Retinal pigment epithelial cell (primary cell): ENCODE results near the gene CFAP157.
"Not testable (repeated sequence)": the region's sequence is repeated elsewhere in the genome, so short reads cannot be mapped to it uniquely, and the experiment has no call there.

Experiments
- DNase-seq: peaks from one replicate; pipeline ENCODE4 v3.0.0-alpha.2; 2010; ENCODE audit warnings: low read depth
- H3K4me3 ChIP-seq: 2 replicates; pipeline ENCODE4 v1.5.1; 2011; ENCODE audit warnings: mild to moderate bottlenecking, low read length, control low read depth, moderate library complexity
- CTCF ChIP-seq: conservative IDR thresholded peaks from 2 replicates; pipeline ENCODE4 v1.5.1; 2011; ENCODE audit warnings: low read depth, low read length, control low read depth, inconsistent platforms

Gene CFAP157

GRCh38 chr9:127754099-127755060 lies 47.6 kb downstream of the CFAP157 start:
- no peak for DNase-seq
- TF ChIP-seq CTCF, result no peak
- H3K4me3 ChIP-seq, result no peak overlapping the region

DNA sequence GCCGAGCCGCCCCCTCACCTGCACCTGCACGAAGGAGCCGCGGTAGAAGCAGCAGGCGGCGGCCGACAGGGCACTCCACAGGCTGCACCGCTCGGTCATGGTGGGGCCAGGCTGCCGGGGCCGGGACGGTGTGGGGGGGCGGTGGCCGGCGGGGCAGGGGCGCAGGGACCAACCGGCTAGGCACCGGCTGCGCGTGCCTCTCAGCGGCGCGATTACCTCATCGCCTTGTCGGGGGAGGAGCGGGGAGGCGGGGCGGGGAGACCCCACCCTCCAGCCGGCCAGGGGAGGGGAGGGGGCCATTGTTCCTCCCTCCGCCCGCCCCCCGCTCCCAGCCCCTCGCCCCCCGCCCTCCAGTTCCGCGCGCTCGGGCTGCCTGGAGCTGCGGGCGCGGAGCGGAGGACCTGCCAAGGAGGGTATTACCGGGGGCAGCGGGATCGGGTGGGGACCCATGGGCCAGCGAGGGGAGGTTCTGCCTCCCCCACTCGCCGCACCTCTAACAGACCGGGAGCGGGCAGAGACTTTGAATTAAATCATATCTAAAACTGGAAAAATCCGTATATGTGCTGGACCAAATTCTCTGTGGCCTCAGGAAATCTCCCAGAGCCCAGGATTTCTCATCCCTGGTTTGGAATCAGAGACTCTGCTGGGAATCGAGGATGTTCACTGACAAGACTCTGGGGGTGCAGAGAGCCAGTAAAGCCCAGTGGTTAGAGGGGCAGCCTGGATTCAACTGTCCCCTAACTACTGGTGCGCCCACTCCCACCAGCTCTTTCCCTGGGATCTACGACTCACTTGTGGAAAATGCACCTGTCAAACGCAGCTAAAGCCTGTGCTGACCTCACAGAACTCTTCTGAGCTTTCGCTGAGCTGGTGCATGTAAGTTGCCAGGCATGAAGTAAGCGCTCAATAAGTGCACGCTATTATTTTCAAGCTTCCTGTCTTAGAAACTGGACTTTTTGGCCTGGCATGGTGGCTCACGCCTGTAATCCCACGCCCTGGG lies 48.6 kb downstream of the CFAP157 start:
- no peak for TF ChIP-seq CTCF
- H3K4me3 ChIP-seq, result no peak overlapping the region
- no peak for DNase-seq

DNA sequence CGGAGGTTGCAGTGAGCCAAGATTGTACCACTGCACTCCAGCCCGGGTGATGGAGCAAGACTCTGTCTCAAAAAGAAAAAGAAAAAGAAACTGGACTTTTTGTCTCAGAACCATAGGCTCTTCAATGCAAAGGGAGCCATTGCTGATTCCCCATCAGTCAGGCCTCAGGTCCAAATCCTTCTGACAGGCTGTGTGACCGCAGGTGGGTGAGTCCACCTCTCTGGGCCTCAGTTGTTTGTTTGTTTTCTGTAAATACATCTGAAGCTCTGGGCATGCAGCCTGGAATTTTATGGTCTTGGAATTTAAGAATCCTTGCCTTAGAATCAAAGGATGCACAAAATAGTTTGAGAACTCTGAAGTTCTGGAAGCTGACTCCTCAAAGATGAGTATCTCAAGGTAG lies 49.4 kb downstream of the CFAP157 start:
- no peak for DNase-seq
- no peak for TF ChIP-seq CTCF
- H3K4me3 ChIP-seq, result no peak overlapping the region

GRCh38 chr9:127756776-127757175 lies 50.0 kb downstream of the CFAP157 start:
- DNase-seq, H3K4me3 ChIP-seq: not testable (repeated sequence)

- TF ChIP-seq CTCF, result no peak
- no peak for DNase-seq
- no peak overlapping the region for H3K4me3 ChIP-seq
Measured at GRCh38 chr9:127758843-127759242, 52.1 kb downstream of the CFAP157 start.

DNA sequence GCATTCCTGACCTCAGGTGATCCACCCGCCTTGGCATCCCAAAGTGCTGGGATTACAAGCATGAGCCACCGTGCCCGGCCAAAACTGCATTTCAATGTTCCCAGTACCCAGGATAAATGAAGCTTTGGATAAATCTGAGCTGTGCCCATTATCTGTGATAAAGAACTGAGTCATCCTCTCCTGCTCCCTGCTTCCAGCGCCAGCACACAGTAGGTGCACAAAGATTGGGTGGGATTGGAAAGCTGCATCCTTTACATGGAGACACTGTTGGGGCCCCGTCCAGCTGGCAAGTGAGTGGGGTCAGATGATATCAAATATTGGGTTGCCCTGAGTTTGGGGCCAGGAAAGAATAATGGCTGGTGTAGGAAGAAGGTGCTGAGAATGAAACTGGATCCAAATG lies 54.3 kb downstream of the CFAP157 start:
- TF ChIP-seq CTCF, result no peak
- no peak for DNase-seq
- no peak overlapping the region for H3K4me3 ChIP-seq

GRCh38 chr9:127761491-127761956 lies 54.7 kb downstream of the CFAP157 start:
- no peak for DNase-seq
- H3K4me3 ChIP-seq, result no peak overlapping the region
- TF ChIP-seq CTCF, result no peak
